ENCODE measurements around the gene EIF2AK3.
A peak's percentile ranks its signal among the peaks of the same experiment; 100 is the strongest.

DNA sequence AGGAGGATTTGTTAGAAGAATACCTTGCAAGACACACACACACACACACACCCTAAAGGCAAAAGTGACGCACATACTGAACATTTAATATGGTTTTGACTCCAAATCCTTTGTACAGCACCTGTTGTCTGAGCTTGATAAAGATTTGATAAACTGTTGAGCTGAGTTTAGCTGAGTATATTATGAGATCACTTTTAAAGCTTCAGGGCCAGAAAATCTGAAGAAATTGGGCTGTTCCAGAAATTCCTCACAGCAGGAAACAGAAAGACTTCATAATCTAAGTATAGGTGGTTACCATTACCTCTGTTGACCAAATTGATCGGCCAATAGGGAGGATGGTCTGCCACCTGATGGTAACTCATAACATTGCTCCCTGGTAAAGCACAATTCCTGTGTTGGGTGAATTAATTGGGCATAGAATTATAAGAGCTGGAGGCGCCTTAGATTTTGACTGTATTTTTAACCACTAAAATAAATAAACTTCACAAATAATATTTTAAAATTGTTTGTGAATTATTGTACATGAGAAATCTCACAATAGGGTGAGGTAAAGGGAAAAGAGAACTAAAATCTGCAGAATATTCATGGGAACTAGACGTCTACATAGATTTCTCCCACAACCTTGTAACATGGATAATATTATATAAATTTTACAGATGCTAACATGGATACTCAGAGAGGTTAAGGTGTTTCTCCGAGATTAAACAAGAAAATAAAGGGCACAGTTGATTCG is 42.4 kb upstream of the EIF2AK3 start:
- TF ChIP-seq, protein P1, sequence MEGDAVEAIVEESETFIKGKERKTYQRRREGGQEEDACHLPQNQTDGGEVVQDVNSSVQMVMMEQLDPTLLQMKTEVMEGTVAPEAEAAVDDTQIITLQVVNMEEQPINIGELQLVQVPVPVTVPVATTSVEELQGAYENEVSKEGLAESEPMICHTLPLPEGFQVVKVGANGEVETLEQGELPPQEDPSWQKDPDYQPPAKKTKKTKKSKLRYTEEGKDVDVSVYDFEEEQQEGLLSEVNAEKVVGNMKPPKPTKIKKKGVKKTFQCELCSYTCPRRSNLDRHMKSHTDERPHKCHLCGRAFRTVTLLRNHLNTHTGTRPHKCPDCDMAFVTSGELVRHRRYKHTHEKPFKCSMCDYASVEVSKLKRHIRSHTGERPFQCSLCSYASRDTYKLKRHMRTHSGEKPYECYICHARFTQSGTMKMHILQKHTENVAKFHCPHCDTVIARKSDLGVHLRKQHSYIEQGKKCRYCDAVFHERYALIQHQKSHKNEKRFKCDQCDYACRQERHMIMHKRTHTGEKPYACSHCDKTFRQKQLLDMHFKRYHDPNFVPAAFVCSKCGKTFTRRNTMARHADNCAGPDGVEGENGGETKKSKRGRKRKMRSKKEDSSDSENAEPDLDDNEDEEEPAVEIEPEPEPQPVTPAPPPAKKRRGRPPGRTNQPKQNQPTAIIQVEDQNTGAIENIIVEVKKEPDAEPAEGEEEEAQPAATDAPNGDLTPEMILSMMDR (IDR thresholded peaks at IDR 0.05), result peak in 2 of 3 donors; percentile 54 to 59
- TF ChIP-seq POLR2AphosphoS5 (IDR thresholded peaks at IDR 0.05), result no peak
